H1 (cell line): ENCODE results near the gene ELOVL1. TPM values are rescaled to one million over a fixed set of nuclear protein-coding genes. Genes with fewer than 3 reads are reported as not detected.

Experiments used
- CTCF ChIA-PET: fragments of 300-600 bp; sonication (Branson Sonifier 250); formaldehyde crosslinking; loops from one replicate; lab custom pipeline; 2021; ENCODE audit not compliant: partially characterized antibody; lab: Charles Lee
- POLR2A ChIA-PET: fragments of 300-600 bp; sonication (Branson Sonifier 250); formaldehyde crosslinking; loops from one replicate; lab custom pipeline; 2021; ENCODE audit warnings: inconsistent platforms; ENCODE audit not compliant: partially characterized antibody; lab: Charles Lee
- DNase-seq, 2 experiments: peaks; one replicate each; pipeline versions ENCODE4 v3.0.0 to v3.0.0-alpha.2; 2010 to 2022; ENCODE audit warnings: low spot score in 2 of 2, low read depth in 1 of 2, mixed read lengths in 1 of 2
- FAIRE-seq: peaks from 2 replicates; lab custom pipeline; 2011; peaks lifted over from hg19 to GRCh38; lab: Jason Lieb, UNC
- H2AFZ ChIP-seq: 2 replicates; pipeline ENCODE4 v1.8.1; 2012; ENCODE audit warnings: low read length, inconsistent platforms
- H2AK5ac ChIP-seq: 2 replicates; pipeline ENCODE4 v1.6.1; 2013; ENCODE audit warnings: low read depth, low read length
- H2BK120ac ChIP-seq: replicated peaks from 2 replicates; pipeline ENCODE3; 2013; ENCODE audit warnings: low read depth, low read length, inconsistent platforms
- H2BK12ac ChIP-seq: 2 replicates; pipeline ENCODE4 v1.6.1; 2013; ENCODE audit warnings: low read depth, low read length
- H2BK15ac ChIP-seq: 2 replicates; pipeline ENCODE4 v1.6.1; 2013; ENCODE audit warnings: low read length
- H2BK20ac ChIP-seq: 2 replicates; pipeline ENCODE4 v1.6.1; 2013; ENCODE audit warnings: low read length
- H2BK5ac ChIP-seq: 2 replicates; pipeline ENCODE4 v1.6.1; 2013; ENCODE audit warnings: low read depth, low read length
- H3K14ac ChIP-seq: 2 replicates; pipeline ENCODE4 v1.6.1; 2013; ENCODE audit warnings: inconsistent platforms; ENCODE audit not compliant: insufficient read length
- H3K18ac ChIP-seq: 2 replicates; pipeline ENCODE4 v1.6.1; 2013; ENCODE audit warnings: low read length; ENCODE audit errors: extremely low read depth
- H3K23ac ChIP-seq: 2 replicates; pipeline ENCODE4 v1.6.1; 2013; ENCODE audit warnings: inconsistent platforms; ENCODE audit not compliant: insufficient read length
- H3K23me2 ChIP-seq: 2 replicates; pipeline ENCODE4 v1.6.1; 2013; ENCODE audit warnings: low read depth, low read length
- H3K27ac ChIP-seq: 2 replicates; pipeline ENCODE4 v1.6.1; 2011; ENCODE audit warnings: low read depth, low read length, inconsistent platforms
- H3K27me3 ChIP-seq, 4 experiments: replicated peaks in 1 of 4; 1 replicate in 1 of 4; 2 replicates in 3 of 4; pipeline versions ENCODE4 v1.6.1 to v1.8.1; 2011 to 2013; ENCODE audit warnings: low read length in 3 of 4, mild to moderate bottlenecking in 3 of 4, inconsistent platforms in 2 of 4, mixed read lengths in 2 of 4, moderate library complexity in 1 of 4; ENCODE audit not compliant: control insufficient read depth in 3 of 4, insufficient read depth in 3 of 4; ENCODE audit errors: extremely low read depth in 1 of 4
- H3K36me3 ChIP-seq, 4 experiments: 2 replicates each; pipeline versions ENCODE4 v1.6.1 to v1.8.1; 2011 to 2013; ENCODE audit warnings: mild to moderate bottlenecking in 4 of 4, low read length in 3 of 4, moderate library complexity in 2 of 4, control low read depth in 1 of 4, inconsistent platforms in 1 of 4; ENCODE audit not compliant: insufficient read depth in 4 of 4, control insufficient read depth in 2 of 4
- H3K4ac ChIP-seq: replicated peaks from 2 replicates; pipeline ENCODE3; 2013; ENCODE audit warnings: low read length, low read depth, mixed read lengths, inconsistent platforms; ENCODE audit not compliant: insufficient read length
- H3K4me1 ChIP-seq, 4 experiments: replicated peaks in 1 of 4; 1 replicate in 1 of 4; 2 replicates in 3 of 4; pipeline versions ENCODE4 v1.6.1 to v1.8.1; 2011 to 2013; ENCODE audit warnings: low read length in 3 of 4, inconsistent platforms in 2 of 4, mixed read lengths in 1 of 4; ENCODE audit not compliant: insufficient read depth in 4 of 4, control insufficient read depth in 3 of 4
- H3K4me2 ChIP-seq, 2 experiments: 2 replicates each; pipeline versions ENCODE4 v1.6.1 to v1.8.1; 2011 to 2013; ENCODE audit warnings: low read depth in 2 of 2, low read length in 2 of 2, control low read depth in 1 of 2, inconsistent platforms in 1 of 2, mild to moderate bottlenecking in 1 of 2; ENCODE audit not compliant: insufficient read depth in 1 of 2
- H3K4me3 ChIP-seq, 4 experiments: fragments of 200-600, 300-600 bp in 1 of 4; sonication (generic), shearing (Covaris generic), sonication (Bioruptor Twin) in 1 of 4; 2 replicates each; pipeline versions ENCODE4 v1.5.1 to v1.8.1; 2011 to 2016; ENCODE audit warnings: low read length in 4 of 4, low read depth in 3 of 4, control low read depth in 2 of 4, inconsistent platforms in 2 of 4, mild to moderate bottlenecking in 2 of 4, mixed read lengths in 1 of 4, moderate library complexity in 1 of 4; ENCODE audit not compliant: insufficient read depth in 2 of 4; ENCODE audit errors: extremely low read depth in 1 of 4
- H3K56ac ChIP-seq: replicated peaks from 2 replicates; pipeline ENCODE3; 2013; ENCODE audit warnings: low read depth, mild to moderate bottlenecking, mixed read lengths, low read length, inconsistent platforms; ENCODE audit not compliant: insufficient read length
- H3K79me1 ChIP-seq: 2 replicates; pipeline ENCODE4 v1.6.1; 2013; ENCODE audit warnings: low read depth, low read length, control low read depth
- H3K79me2 ChIP-seq, 2 experiments: 2 replicates each; pipeline versions ENCODE4 v1.6.1 to v1.8.1; 2012 to 2013; ENCODE audit warnings: low read length in 2 of 2, mild to moderate bottlenecking in 2 of 2, inconsistent platforms in 1 of 2; ENCODE audit not compliant: insufficient read depth in 2 of 2, control insufficient read depth in 1 of 2
- H3K9ac ChIP-seq, 4 experiments: replicated peaks in 1 of 4; 1 replicate in 1 of 4; 2 replicates in 3 of 4; pipeline versions ENCODE4 v1.6.1 to v1.8.1; 2011 to 2013; ENCODE audit warnings: low read depth in 3 of 4, low read length in 3 of 4, control low read depth in 2 of 4, mild to moderate bottlenecking in 2 of 4, moderate library complexity in 2 of 4, inconsistent platforms in 1 of 4; ENCODE audit errors: extremely low read depth in 1 of 4
- H3K9me3 ChIP-seq, 2 experiments: 2 replicates each; pipeline versions ENCODE4 v1.6.1 to v1.8.1; 2012 to 2013; ENCODE audit warnings: mild to moderate bottlenecking in 2 of 2, moderate library complexity in 2 of 2, control low read depth in 1 of 2, inconsistent platforms in 1 of 2, low read depth in 1 of 2, low read length in 1 of 2, mixed read lengths in 1 of 2; ENCODE audit not compliant: insufficient read depth in 2 of 2
- H4K20me1 ChIP-seq, 2 experiments: replicated peaks in 1 of 2; 2 replicates each; pipeline versions ENCODE3 to v1.8.1; 2011 to 2013; ENCODE audit warnings: inconsistent platforms in 2 of 2, low read length in 2 of 2, mild to moderate bottlenecking in 1 of 2; ENCODE audit not compliant: insufficient read depth in 2 of 2, control insufficient read depth in 1 of 2
- H4K5ac ChIP-seq: 2 replicates; pipeline ENCODE4 v1.6.1; 2013; ENCODE audit warnings: low read length, low read depth, mixed read lengths, inconsistent platforms; ENCODE audit not compliant: insufficient read length
- H4K8ac ChIP-seq: 2 replicates; pipeline ENCODE4 v1.8.0; 2013; ENCODE audit warnings: mild to moderate bottlenecking, moderate library complexity, low read length, inconsistent platforms; ENCODE audit not compliant: insufficient read depth; ENCODE audit errors: extremely low read depth
- H4K91ac ChIP-seq: replicated peaks from 2 replicates; pipeline ENCODE3; 2013; ENCODE audit warnings: low read length, mixed read lengths, inconsistent platforms; ENCODE audit not compliant: insufficient read length
- ATF2 ChIP-seq: IDR thresholded peaks from 2 replicates; pipeline ENCODE4 v1.6.1; 2012; ENCODE audit warnings: low read length, inconsistent platforms
- CHD2 ChIP-seq: IDR thresholded peaks from 2 replicates; pipeline ENCODE4 v1.6.1; 2012; ENCODE audit warnings: low read length, improper control_type of control experiment
- MAX ChIP-seq: IDR thresholded peaks from 2 replicates; pipeline ENCODE4 v1.6.1; 2012; ENCODE audit warnings: inconsistent platforms
- RAD21 ChIP-seq, 2 experiments: IDR thresholded peaks in 1 of 2; conservative IDR thresholded peaks in 1 of 2; 2 replicates each; pipeline ENCODE4 v1.6.1; 2011; ENCODE audit warnings: low read depth in 2 of 2, low read length in 2 of 2, improper control_type of control experiment in 1 of 2, inconsistent platforms in 1 of 2, mild to moderate bottlenecking in 1 of 2, moderate library complexity in 1 of 2
- WGBS, 2 experiments: shearing (Covaris generic) in 1 of 2; methylation state at CpG; one replicate each; pipeline versions ENCODE4 v1.1.6 to v1.1.7; 2013 to 2015; ENCODE audit warnings: low lambda C conversion rate in 2 of 2, mixed read lengths in 2 of 2, inconsistent platforms in 1 of 2, low coverage in 1 of 2, missing lambda C conversion rate in 1 of 2; ENCODE audit not compliant: insufficient replicate concordance in 2 of 2, insufficient coverage in 1 of 2, insufficient read length in 1 of 2; ENCODE audit errors: extremely low coverage in 1 of 2, missing lambda C conversion rate in 1 of 2; 5-methylcytosine and 5-hydroxymethylcytosine counted together
- long read RNA-seq, 2 experiments: library from RNA in 1 of 2; library from capped mRNA in 1 of 2; stranded (forward); transcript quantifications; one replicate each; pipeline ENCODE4 v2.0.0, GENCODE V29; 2021; ENCODE audit warnings: inconsistent platforms in 1 of 2
- polyA minus RNA-seq, 3 experiments: library from RNA; depleted of rRNA, polyadenylated mRNA; stranded (reverse); fragments of >200 nt; gene quantifications; 1 replicate in 2 of 3; 2 replicates in 1 of 3; pipeline ENCODE4 v1.2.3, GENCODE V29; 2011
- polyA plus RNA-seq, 7 experiments: library from polyadenylated mRNA; depleted of rRNA in 3 of 7; stranded (reverse) in 5 of 7; unstranded in 2 of 7; fragments of >200 nt in 5 of 7; fragments of 200-250 nt in 2 of 7; gene quantifications; 1 replicate in 5 of 7; 2 replicates in 1 of 7; 4 replicates in 1 of 7; pipeline versions ENCODE4 v1.2.1 to v1.2.3, GENCODE V29; 2011 to 2013; ENCODE audit warnings: missing spikeins in 2 of 7, mixed read lengths in 2 of 7
- total RNA-seq: library from RNA; stranded (reverse); fragmentation: NEBNext Ultra II Directional; extraction: Animal tissue kit (Norgen Biotek cat#: 25700); gene quantifications from 2 replicates; pipeline ENCODE4 v1.2.1, GENCODE V29; 2021

Gene ELOVL1
- total RNA-seq (28.5 and 29.1 TPM in 2 replicates), polyA plus RNA-seq (2011; rRNA removed) (58.2 and 68.1 TPM in 2 replicates), polyA minus RNA-seq (2011; rRNA and poly(A)+ RNA removed) (35.7 and 45.3 TPM in 2 replicates)
- 51.4 TPM for polyA plus RNA-seq (2011; cell fraction: cytosol; rRNA removed)
- 64.0 TPM for polyA plus RNA-seq (2011; cell fraction: nucleus; rRNA removed)
- polyA plus RNA-seq (2012, experiment 1 of 2): 31.0 to 38.0 TPM (median 34.5 TPM) in 4 replicates
- polyA plus RNA-seq (2012, experiment 2 of 2): 57.9 TPM
- 45.0 TPM for polyA plus RNA-seq (2013, experiment 1 of 2)
- 50.2 TPM for polyA plus RNA-seq (2013, experiment 2 of 2)
- 11.2 TPM for polyA minus RNA-seq (2011; cell fraction: cytosol; rRNA and poly(A)+ RNA removed)
- 12.0 TPM for polyA minus RNA-seq (2011; cell fraction: nucleus; rRNA and poly(A)+ RNA removed)
- long read RNA-seq, experiment 1, transcript ELOVL1-201 (8 exons, 1,477 nt): major isoform, 12 of 27 reads
- long read RNA-seq, experiment 1, partial matches to known transcripts: 2 of 27 reads
- long read RNA-seq, experiment 1, other reads (novel, unspliced or antisense): 9 of 27 reads
- long read RNA-seq, experiment 2, transcript ELOVL1-201 (8 exons, 1,477 nt): major isoform, 8 of 19 reads
- long read RNA-seq, experiment 2, partial matches to known transcripts: 0 of 19 reads
- long read RNA-seq, experiment 2, other reads (novel, unspliced or antisense): 6 of 19 reads

GRCh38 chr1:43367904-43368645 lies at the start of gene ELOVL1:
Gene ELOVL1 (minus strand): TSS chr1:43368011. CDS start chr1:43365609, 2,402 bp downstream.
- POLR2A ChIA-PET: interaction anchor here (0.8 to 3.9 kb wide), 16 partner anchors 10 to 552 kb away, joined by 3 to 33 read pairs (median 4); partner anchors contain the start of genes CDC20, HYI, MED8 and SZT2
- no peaks in the 10 kb centered on the region for H3K27me3 ChIP-seq
- H2BK15ac ChIP-seq: peak within 1 kb of the TSS; percentile 97
- H2BK5ac ChIP-seq: peak within 1 kb of the TSS; percentile 94; the same call in 1 of the 2 replicates
- H3K4me3 ChIP-seq: peak within 1 kb of the TSS; percentile 33 to 68 (median 58)
- H3K56ac ChIP-seq: peak within 1 kb of the TSS; percentile 80
- peaks cover 13% of the 10 kb centered on the region for H3K23me2 ChIP-seq
- peak within 1 kb of the TSS; percentile 93 to 96 for H3K4me2 ChIP-seq
- H3K4ac ChIP-seq: peak within 1 kb of the TSS; percentile 99
- H3K14ac ChIP-seq: no peak within 1 kb of the TSS
- H3K18ac ChIP-seq: peak within 1 kb of the TSS; percentile 96
- peak within 1 kb of the TSS; percentile 42 to 71 (median 56); a peak in 6 of 7 replicates for H3K9ac ChIP-seq
- FAIRE-seq (no peak), DNase-seq (peak in 1 of 2 experiments; percentile 92)
- H3K79me2 ChIP-seq: no peaks in the 10 kb centered on the region; a peak in 1 of 4 replicates
- peak within 1 kb of the TSS; percentile 94; the same call in 1 of the 2 replicates for H2AK5ac ChIP-seq
- no peak within 1 kb of the TSS for H3K23ac ChIP-seq
- no peak within 1 kb of the TSS for H2BK120ac ChIP-seq
- H4K5ac ChIP-seq: peak within 1 kb of the TSS; percentile 93
- peak within 1 kb of the TSS; percentile 79; the same call in 1 of the 2 replicates for H3K27ac ChIP-seq
- H3K79me1 ChIP-seq: peaks cover 8% of the 10 kb centered on the region
- 5% methylated on average over 27 of the region's 58 CpGs; no CpG with 5 or more reads in 1 of the 2 experiments for WGBS, 2 experiments
- H2AFZ ChIP-seq: 0 out of 2 replicates have a peak within 1 kb of the TSS, but pooled peaks have one; percentile 7
- peak within 1 kb of the TSS; percentile 94 for H4K8ac ChIP-seq
- peaks cover 0 to 14% of the 10 kb centered on the region in 2 experiments for H4K20me1 ChIP-seq
- H3K9me3 ChIP-seq: no peaks in the 10 kb centered on the region
- peaks cover 4 to 21% (median 13%) of the 10 kb centered on the region in 4 experiments for H3K4me1 ChIP-seq
- peaks cover 1 to 22% (median 9%) of the 10 kb centered on the region in 4 experiments; a peak in 6 of 8 replicates for H3K36me3 ChIP-seq
- CTCF ChIA-PET: interaction anchor here (0.8 to 2.8 kb wide), 10 partner anchors 11 to 203 kb away, joined by 3 to 12 read pairs (median 4); partner anchors contain the start of genes MED8 and SZT2
- H2BK12ac ChIP-seq: peak within 1 kb of the TSS; percentile 90; the same call in 1 of the 2 replicates
- peak within 1 kb of the TSS; percentile 96 for H4K91ac ChIP-seq
- no peak within 1 kb of the TSS for H2BK20ac ChIP-seq
- TF ChIP-seq MAX: peak; percentile 81
- peak; percentile 1 to 19; a peak in 1 of 4 replicates for TF ChIP-seq RAD21 (IDR thresholded peaks at IDR 0.05 in 1 of 2, conservative IDR thresholded peaks at IDR 0.05 in 1 of 2; ENCODE audit: low read depth in 2 of 2, low read length in 2 of 2)
- peak; percentile 11; the same call in 1 of the 2 replicates for TF ChIP-seq CHD2
- TF ChIP-seq ATF2: no peak
